ENCODE results near the gene GREB1. TPM values are rescaled to one million over a fixed set of nuclear protein-coding genes. Genes with fewer than 3 reads are reported as not detected.

The GREB1 gene
- total and polyA plus RNA-seq, 2 of the 4 experiments (the other 2 are of a cell fraction) = 0.05 TPM; not detected in 1

DNA sequence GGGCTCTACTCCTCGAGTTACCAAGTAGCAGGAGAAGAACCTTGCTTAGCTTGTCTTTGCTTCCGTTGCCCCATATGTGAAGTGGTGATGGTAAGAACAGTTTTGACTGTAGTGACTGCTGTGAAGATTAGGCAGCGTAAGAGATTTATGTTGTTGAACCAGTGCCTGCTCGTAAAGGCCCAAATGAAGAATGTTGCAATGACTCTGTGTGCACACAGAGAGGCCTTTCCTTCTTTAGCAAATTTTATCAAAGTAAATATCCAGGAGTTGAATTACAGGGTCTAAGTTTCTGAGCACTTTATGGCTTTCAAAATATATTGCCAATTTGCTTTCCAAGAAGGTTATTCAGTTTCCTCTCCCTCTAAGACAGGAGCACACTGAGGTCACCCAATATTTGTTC is 121.7 kb downstream of the GREB1 start:
- in situ Hi-C loops (cut with MboI; ENCODE audit: low sequenced_read_pairs) (no loop called here), intact Hi-C loops (cut with micrococcal nuclease) (no loop called here), dilution Hi-C loops (cut with HindIII; ENCODE audit: low sequenced_read_pairs, unreplicated experiment) (no loop called here)
- H3K9ac ChIP-seq (ENCODE audit: low read depth, low read length) = no peak overlapping the region
- WGBS, 2 experiments (ENCODE audit: extremely low coverage in 2 of 2, insufficient read length in 1 of 2) = 20% methylated on average over 1 of the region's 4 CpGs; no CpG with 5 or more reads in 1 of the 2 experiments
- H2BK5ac ChIP-seq (ENCODE audit: low read depth, low read length, poor library complexity, severe bottlenecking) = no peak overlapping the region
- H3K4me3 ChIP-seq (ENCODE audit: insufficient read depth, low read depth, low read length) = no peak overlapping the region
- H3K23ac ChIP-seq (ENCODE audit: low read depth, low read length) = no peak overlapping the region
- H3K14ac ChIP-seq (replicated peaks; ENCODE audit: low read depth, low read length) = no peak overlapping the region
- H3K4ac ChIP-seq (ENCODE audit: low read depth, low read length) = no peak overlapping the region
- H3K36me3 ChIP-seq (ENCODE audit: control insufficient read depth, insufficient read depth, low read length) = no peaks in the 10 kb centered on the region
- H3K18ac ChIP-seq (ENCODE audit: low read depth, low read length) = no peak overlapping the region
- ATAC-seq (ENCODE audit: low read depth) (no peak), DNase-seq (no peak)
- H4K91ac ChIP-seq (ENCODE audit: insufficient read depth, low read depth, low read length) = no peak overlapping the region
- no peak overlapping the region for H2BK15ac ChIP-seq (ENCODE audit: low read depth, low read length)
- H3K79me1 ChIP-seq (ENCODE audit: low read depth in 1 of 2, low read length in 2 of 2) = no peaks in the 10 kb centered on the region
- H2AK9ac ChIP-seq (replicated peaks; ENCODE audit: low read depth, low read length, poor library complexity) = no peak overlapping the region
- H4K8ac ChIP-seq (ENCODE audit: low read depth in 2 of 2, low read length in 2 of 2) = no peak overlapping the region
- H3K9me3 ChIP-seq (ENCODE audit: control insufficient read depth, insufficient read depth, low read length) = no peaks in the 10 kb centered on the region; the same call in 1 of the 2 replicates
- no peak overlapping the region for H2AK5ac ChIP-seq (ENCODE audit: low read depth, low read length)
- no peak overlapping the region for H2BK120ac ChIP-seq (ENCODE audit: low read depth, low read length)
- no peak overlapping the region for H4K5ac ChIP-seq (ENCODE audit: low read depth, low read length)
- TF ChIP-seq MAFK (IDR thresholded peaks at IDR 0.05; ENCODE audit: low read depth, low read length) = no peak
- TF ChIP-seq RAD21 (IDR thresholded peaks at IDR 0.05; ENCODE audit: low read length) = no peak
- TF ChIP-seq POLR2A (IDR thresholded peaks at IDR 0.05; ENCODE audit: low read depth, low read length) = no peak
- TF ChIP-seq RCOR1 (IDR thresholded peaks at IDR 0.05; ENCODE audit: insufficient replicate concordance, low read length) = no peak
- no peak for TF ChIP-seq CEBPB (IDR thresholded peaks at IDR 0.05; ENCODE audit: low read depth, low read length)
- no peak for TF ChIP-seq MAZ (IDR thresholded peaks at IDR 0.05; ENCODE audit: borderline replicate concordance, low read depth, low read length)
- no peak for TF ChIP-seq SMC3 (IDR thresholded peaks at IDR 0.05; ENCODE audit: low read depth, low read length)
- TF ChIP-seq CHD1 (IDR thresholded peaks at IDR 0.05; ENCODE audit: low read depth, low read length) = no peak
- TF ChIP-seq NFE2L2 (IDR thresholded peaks at IDR 0.05; ENCODE audit: low read depth, low read length) = no peak
- TF ChIP-seq, protein P1, sequence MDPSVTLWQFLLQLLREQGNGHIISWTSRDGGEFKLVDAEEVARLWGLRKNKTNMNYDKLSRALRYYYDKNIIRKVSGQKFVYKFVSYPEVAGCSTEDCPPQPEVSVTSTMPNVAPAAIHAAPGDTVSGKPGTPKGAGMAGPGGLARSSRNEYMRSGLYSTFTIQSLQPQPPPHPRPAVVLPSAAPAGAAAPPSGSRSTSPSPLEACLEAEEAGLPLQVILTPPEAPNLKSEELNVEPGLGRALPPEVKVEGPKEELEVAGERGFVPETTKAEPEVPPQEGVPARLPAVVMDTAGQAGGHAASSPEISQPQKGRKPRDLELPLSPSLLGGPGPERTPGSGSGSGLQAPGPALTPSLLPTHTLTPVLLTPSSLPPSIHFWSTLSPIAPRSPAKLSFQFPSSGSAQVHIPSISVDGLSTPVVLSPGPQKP (IDR thresholded peaks at IDR 0.05; ENCODE audit: borderline replicate concordance, low read depth, low read length) = no peak
- no peak for TF ChIP-seq BHLHE40 (IDR thresholded peaks at IDR 0.05; ENCODE audit: low read depth, low read length)
- TF ChIP-seq, protein P2, sequence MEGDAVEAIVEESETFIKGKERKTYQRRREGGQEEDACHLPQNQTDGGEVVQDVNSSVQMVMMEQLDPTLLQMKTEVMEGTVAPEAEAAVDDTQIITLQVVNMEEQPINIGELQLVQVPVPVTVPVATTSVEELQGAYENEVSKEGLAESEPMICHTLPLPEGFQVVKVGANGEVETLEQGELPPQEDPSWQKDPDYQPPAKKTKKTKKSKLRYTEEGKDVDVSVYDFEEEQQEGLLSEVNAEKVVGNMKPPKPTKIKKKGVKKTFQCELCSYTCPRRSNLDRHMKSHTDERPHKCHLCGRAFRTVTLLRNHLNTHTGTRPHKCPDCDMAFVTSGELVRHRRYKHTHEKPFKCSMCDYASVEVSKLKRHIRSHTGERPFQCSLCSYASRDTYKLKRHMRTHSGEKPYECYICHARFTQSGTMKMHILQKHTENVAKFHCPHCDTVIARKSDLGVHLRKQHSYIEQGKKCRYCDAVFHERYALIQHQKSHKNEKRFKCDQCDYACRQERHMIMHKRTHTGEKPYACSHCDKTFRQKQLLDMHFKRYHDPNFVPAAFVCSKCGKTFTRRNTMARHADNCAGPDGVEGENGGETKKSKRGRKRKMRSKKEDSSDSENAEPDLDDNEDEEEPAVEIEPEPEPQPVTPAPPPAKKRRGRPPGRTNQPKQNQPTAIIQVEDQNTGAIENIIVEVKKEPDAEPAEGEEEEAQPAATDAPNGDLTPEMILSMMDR (conservative IDR thresholded peaks at IDR 0.05; ENCODE audit: low read depth, low read length) = no peak
- TF ChIP-seq FOS (IDR thresholded peaks at IDR 0.05; ENCODE audit: low read depth, low read length) = no peak
- TF ChIP-seq, protein P3, sequence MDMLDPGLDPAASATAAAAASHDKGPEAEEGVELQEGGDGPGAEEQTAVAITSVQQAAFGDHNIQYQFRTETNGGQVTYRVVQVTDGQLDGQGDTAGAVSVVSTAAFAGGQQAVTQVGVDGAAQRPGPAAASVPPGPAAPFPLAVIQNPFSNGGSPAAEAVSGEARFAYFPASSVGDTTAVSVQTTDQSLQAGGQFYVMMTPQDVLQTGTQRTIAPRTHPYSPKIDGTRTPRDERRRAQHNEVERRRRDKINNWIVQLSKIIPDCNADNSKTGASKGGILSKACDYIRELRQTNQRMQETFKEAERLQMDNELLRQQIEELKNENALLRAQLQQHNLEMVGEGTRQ (IDR thresholded peaks at IDR 0.05; ENCODE audit: low read depth, low read length) = no peak
- no peaks in the 10 kb centered on the region for H3K4me1 ChIP-seq (ENCODE audit: control insufficient read depth, insufficient read depth, low read length)
- BruUV-seq (replicated peaks) = no TSS peak
- no peaks in the 10 kb centered on the region for H4K20me1 ChIP-seq (ENCODE audit: insufficient read depth, low read length)
- POLR2A ChIA-PET (ENCODE audit: unreplicated experiment) = no interaction called here
- CTCF ChIA-PET = no interaction called here
- H3K4me2 ChIP-seq (ENCODE audit: low read depth, low read length) = no peak overlapping the region
- H2AFZ ChIP-seq (replicated peaks; ENCODE audit: low read length, poor library complexity) = no peak overlapping the region
- no peaks in the 10 kb centered on the region for H3K9me1 ChIP-seq (ENCODE audit: insufficient read depth, low read length)
- peaks cover 60% of the 10 kb centered on the region for H3K27me3 ChIP-seq (ENCODE audit: control insufficient read depth, insufficient read depth, low read length)
- H3K56ac ChIP-seq (ENCODE audit: extremely low read depth, insufficient read depth, low read length) = no peak overlapping the region
- no peak overlapping the region for H3K27ac ChIP-seq (ENCODE audit: insufficient read depth, low read length)
- H2BK20ac ChIP-seq (ENCODE audit: low read depth, low read length) = no peak overlapping the region

Measured in IMR-90 (cell line).